ENCODE data around the gene SLC30A1. TPM values are rescaled to one million over a fixed set of nuclear protein-coding genes. Genes with fewer than 3 reads are reported as not detected.
"Not testable (repeated sequence)": the region's sequence is repeated elsewhere in the genome, so short reads cannot be mapped to it uniquely, and the experiment has no call there.

The SLC30A1 gene
- total RNA-seq, 2 donors from 2014 or later: 12.5 to 22.0 TPM

DNA sequence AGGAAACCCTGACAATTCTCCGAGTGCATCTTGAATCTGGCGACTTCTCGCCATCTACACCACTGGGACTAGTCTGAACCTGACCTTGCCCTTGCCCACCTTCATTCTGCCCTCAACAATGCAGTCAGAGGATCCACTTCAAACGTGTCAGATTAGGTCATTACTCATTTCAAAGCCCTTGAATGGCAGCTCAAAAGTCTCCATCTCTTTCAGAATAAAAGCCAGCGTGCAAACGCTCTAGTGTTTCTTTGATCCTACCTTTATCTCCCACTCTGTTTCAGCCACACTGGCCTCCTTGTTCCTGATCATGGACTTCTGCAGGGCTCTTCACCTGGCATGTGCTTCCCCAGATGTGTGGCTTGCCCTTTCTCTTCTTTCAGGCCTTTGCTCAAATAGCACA, 31.3 kb downstream of the SLC30A1 start:
- H3K4me1 ChIP-seq (replicated peaks): no peaks in the 10 kb centered on the region
- no peak for DNase-seq (ENCODE audit: low spot score)
- no peaks in the 10 kb centered on the region for H3K9me3 ChIP-seq
- no peaks in the 10 kb centered on the region for H3K36me3 ChIP-seq
- intact Hi-C loops (cut with DNase I): no loop called here
- H3K27ac ChIP-seq: no peak overlapping the region
- WGBS: 88% methylated on average over 6 of the region's 6 CpGs
- TF ChIP-seq CTCF (IDR thresholded peaks at IDR 0.05) (no peak), POLR2A (IDR thresholded peaks at IDR 0.05) (no peak), POLR2AphosphoS5 (IDR thresholded peaks at IDR 0.05) (no peak)
- no peaks in the 10 kb centered on the region for H3K27me3 ChIP-seq (replicated peaks; ENCODE audit: insufficient read depth)
- no peak overlapping the region for H3K4me3 ChIP-seq

- 89% methylated on average over 7 of the region's 7 CpGs for WGBS
Measured at GRCh38 chr1:211546543-211546942, 32.4 kb downstream of the SLC30A1 start.

GRCh38 chr1:211543025-211543424, 35.9 kb downstream of the SLC30A1 start:
- peak overlapping the region; percentile 59 to 62 for H3K27ac ChIP-seq
- H3K4me3 ChIP-seq: no peak overlapping the region
- DNase-seq (ENCODE audit: low spot score): peak; percentile 43
- no peaks in the 10 kb centered on the region for H3K9me3 ChIP-seq
- H3K4me1 ChIP-seq (replicated peaks): no peaks in the 10 kb centered on the region
- H3K27me3 ChIP-seq (replicated peaks; ENCODE audit: insufficient read depth): no peaks in the 10 kb centered on the region
- WGBS: 51% methylated on average over 4 of the region's 4 CpGs
- no peak for TF ChIP-seq POLR2A (IDR thresholded peaks at IDR 0.05)
- peak in 2 of 4 experiments; percentile 10 to 17 for TF ChIP-seq CTCF (IDR thresholded peaks at IDR 0.05)
- TF ChIP-seq POLR2AphosphoS5 (IDR thresholded peaks at IDR 0.05): peak; percentile 43
- no peaks in the 10 kb centered on the region for H3K36me3 ChIP-seq
- intact Hi-C loops (cut with DNase I): no loop called here

More at GRCh38 chr1:211546543-211546942, 32.4 kb downstream of the SLC30A1 start:
- no peaks in the 10 kb centered on the region for H3K4me1 ChIP-seq (replicated peaks)
- intact Hi-C loops (cut with DNase I): no loop called here
- H3K27ac ChIP-seq: no peak overlapping the region
- no peaks in the 10 kb centered on the region for H3K27me3 ChIP-seq (replicated peaks; ENCODE audit: insufficient read depth)
- no peak for TF ChIP-seq CTCF (IDR thresholded peaks at IDR 0.05)
- no peak for TF ChIP-seq POLR2A (IDR thresholded peaks at IDR 0.05)
- no peaks in the 10 kb centered on the region for H3K36me3 ChIP-seq
- no peaks in the 10 kb centered on the region for H3K9me3 ChIP-seq
- no peak overlapping the region for H3K4me3 ChIP-seq
- no peak for DNase-seq (ENCODE audit: low spot score)

DNA sequence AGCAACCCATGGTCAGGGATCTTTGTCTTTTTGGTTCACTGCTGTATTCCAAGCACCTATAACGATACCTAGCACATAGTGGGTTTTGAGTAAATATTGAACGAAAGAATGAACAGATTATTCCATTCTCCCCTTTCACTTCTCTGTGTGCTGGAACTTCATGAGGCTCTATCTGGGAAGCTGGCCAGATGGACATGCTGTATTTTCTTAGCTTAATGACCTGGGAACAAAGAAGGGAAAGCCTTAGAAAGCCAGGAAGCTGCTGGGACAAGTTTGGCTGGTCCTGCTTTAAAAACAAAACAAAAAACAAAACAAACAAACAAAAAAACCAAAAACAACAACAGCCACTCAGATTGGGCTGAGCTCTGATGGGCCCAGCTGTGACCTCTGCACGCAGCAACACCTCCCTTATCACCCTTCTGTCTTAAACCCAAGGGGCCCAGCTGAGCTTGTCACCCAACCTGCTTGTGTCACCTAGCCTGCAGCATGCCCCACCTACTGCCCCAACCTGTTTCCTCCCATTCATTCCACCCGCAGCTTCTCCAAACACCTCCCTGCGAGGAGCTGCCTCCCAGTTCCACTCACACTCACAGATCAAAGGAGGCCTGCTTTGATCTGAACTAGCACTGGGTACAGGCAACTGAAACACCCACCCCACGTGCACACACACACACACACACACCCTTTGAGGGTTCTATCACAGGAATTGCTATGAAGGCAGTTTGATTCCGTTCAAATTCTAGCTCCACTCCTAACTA, 37.1 kb downstream of the SLC30A1 start:
- intact Hi-C loops (cut with DNase I): no loop called here
- H3K4me1 ChIP-seq (replicated peaks): no peaks in the 10 kb centered on the region
- peak overlapping the region; percentile 59 to 62 for H3K27ac ChIP-seq
- TF ChIP-seq CTCF (IDR thresholded peaks at IDR 0.05): no peak
- peak; percentile 58 for TF ChIP-seq POLR2AphosphoS5 (IDR thresholded peaks at IDR 0.05)
- no peak for TF ChIP-seq POLR2A (IDR thresholded peaks at IDR 0.05)
- no peak overlapping the region for H3K4me3 ChIP-seq
- peak; percentile 82 for DNase-seq (ENCODE audit: low spot score)
- no peaks in the 10 kb centered on the region for H3K27me3 ChIP-seq (replicated peaks; ENCODE audit: insufficient read depth)
- 16% methylated on average over 7 of the region's 7 CpGs for WGBS
- H3K9me3 ChIP-seq: no peaks in the 10 kb centered on the region
- H3K36me3 ChIP-seq: no peaks in the 10 kb centered on the region

DNA sequence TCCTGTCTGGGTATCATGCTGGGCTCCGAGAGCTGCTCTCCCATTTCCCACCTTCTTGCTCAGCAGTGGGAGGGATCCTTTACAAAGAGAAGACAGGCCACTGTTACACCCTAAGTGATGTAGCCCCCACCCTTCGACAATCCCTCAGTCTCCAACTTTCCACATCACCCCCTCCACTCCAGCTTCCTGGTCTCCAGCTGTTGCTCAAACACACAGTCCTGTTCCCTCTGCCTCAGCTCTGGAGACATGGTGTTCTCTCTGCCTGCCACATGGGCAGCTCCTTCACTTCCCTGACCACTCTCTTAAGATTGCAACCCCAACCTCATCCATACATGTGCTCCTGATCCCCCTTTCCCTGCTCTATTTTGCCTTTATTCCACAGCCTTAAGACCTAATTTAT, 37.7 kb downstream of the SLC30A1 start:
- Histone ChIP-seq H3K36me3 (no peaks in the 10 kb centered on the region), H3K27ac (peak overlapping the region; percentile 59 to 62), H3K27me3 (replicated peaks; ENCODE audit: insufficient read depth) (no peaks in the 10 kb centered on the region), H3K9me3 (no peaks in the 10 kb centered on the region), H3K4me3 (no peak overlapping the region), H3K4me1 (replicated peaks) (no peaks in the 10 kb centered on the region)
- 85% methylated on average over 2 of the region's 2 CpGs for WGBS
- no peak for TF ChIP-seq POLR2A (IDR thresholded peaks at IDR 0.05)
- no peak for TF ChIP-seq POLR2AphosphoS5 (IDR thresholded peaks at IDR 0.05)
- no peak for TF ChIP-seq CTCF (IDR thresholded peaks at IDR 0.05)
- DNase-seq (ENCODE audit: low spot score): no peak
- intact Hi-C loops (cut with DNase I): no loop called here

- intact Hi-C loops (cut with DNase I); H3K4me1 ChIP-seq (replicated peaks); H3K27me3 ChIP-seq (replicated peaks; ENCODE audit: insufficient read depth); H3K36me3 ChIP-seq; DNase-seq (ENCODE audit: low spot score); H3K4me3 ChIP-seq; H3K9me3 ChIP-seq: not testable (repeated sequence)
- WGBS: 100% methylated on average over 1 of the region's 1 CpG
- peak overlapping the region in 1 of 2 donors; percentile 62 for H3K27ac ChIP-seq
Measured at GRCh38 chr1:211540824-211541223, 38.1 kb downstream of the SLC30A1 start.
